Mesenchymal stem cell (in vitro differentiated cells and primary cell): Measurements from ENCODE around the gene MINK1.
A peak's percentile ranks its signal among the peaks of the same experiment; 100 is the strongest.

Experiments used
- DNase-seq: peaks from one replicate; pipeline ENCODE4 v3.0.0-alpha.2; 2013
- H2AFZ ChIP-seq: one replicate; pipeline ENCODE4 v1.6.1; 2013; ENCODE audit warnings: low read depth, mild to moderate bottlenecking, control low read depth, inconsistent platforms, low read length, moderate library complexity
- H2AK5ac ChIP-seq: 2 replicates; pipeline ENCODE4 v1.6.1; 2013; ENCODE audit warnings: low read length, moderate library complexity, mild to moderate bottlenecking, inconsistent platforms; ENCODE audit not compliant: severe bottlenecking
- H2BK120ac ChIP-seq: one replicate; pipeline ENCODE4 v1.6.1; 2013; ENCODE audit warnings: low read depth, mild to moderate bottlenecking, inconsistent platforms, low read length, moderate library complexity
- H2BK12ac ChIP-seq, 2 experiments: one replicate each; pipeline ENCODE4 v1.6.1; 2013; ENCODE audit warnings: inconsistent platforms in 2 of 2, low read length in 2 of 2, mild to moderate bottlenecking in 2 of 2, moderate library complexity in 2 of 2, control low read depth in 1 of 2
- H2BK15ac ChIP-seq: one replicate; pipeline ENCODE4 v1.6.1; 2013; ENCODE audit warnings: mild to moderate bottlenecking, low read depth, inconsistent platforms; ENCODE audit not compliant: poor library complexity, severe bottlenecking
- H2BK5ac ChIP-seq: 2 replicates; pipeline ENCODE4 v1.6.1; 2013; ENCODE audit warnings: low read depth, mild to moderate bottlenecking, low read length, control low read depth, inconsistent platforms; ENCODE audit not compliant: poor library complexity, severe bottlenecking
- H3K14ac ChIP-seq, 2 experiments: one replicate each; pipeline ENCODE4 v1.6.1; 2013; ENCODE audit warnings: inconsistent platforms in 2 of 2, low read length in 2 of 2, control low read depth in 1 of 2, mild to moderate bottlenecking in 1 of 2, moderate library complexity in 1 of 2
- H3K18ac ChIP-seq, 2 experiments: one replicate each; pipeline ENCODE4 v1.6.1; 2013; ENCODE audit warnings: inconsistent platforms in 2 of 2, low read length in 2 of 2, control low read depth in 1 of 2, low read depth in 1 of 2, mild to moderate bottlenecking in 1 of 2
- H3K23ac ChIP-seq, 2 experiments: one replicate each; pipeline ENCODE4 v1.6.1; 2013; ENCODE audit warnings: inconsistent platforms in 2 of 2, low read length in 2 of 2, mild to moderate bottlenecking in 2 of 2, moderate library complexity in 2 of 2, control low read depth in 1 of 2
- H3K27ac ChIP-seq: 2 replicates; pipeline ENCODE4 v1.5.1; 2013; ENCODE audit warnings: mild to moderate bottlenecking, moderate library complexity, low read length, control low read depth, inconsistent platforms; ENCODE audit not compliant: poor library complexity, severe bottlenecking
- H3K27me3 ChIP-seq, 2 experiments: 2 replicates each; pipeline versions ENCODE4 v1.6.1 to v1.7.0; 2013; ENCODE audit warnings: low read length in 2 of 2, mild to moderate bottlenecking in 2 of 2, moderate library complexity in 2 of 2, control low read depth in 1 of 2, inconsistent platforms in 1 of 2; ENCODE audit not compliant: control insufficient read depth in 1 of 2, insufficient read depth in 1 of 2
- H3K36me3 ChIP-seq, 2 experiments: 2 replicates each; pipeline versions ENCODE4 v1.6.1 to v1.7.0; 2013; ENCODE audit warnings: low read length in 2 of 2, control low read depth in 1 of 2, inconsistent platforms in 1 of 2, low read depth in 1 of 2, mild to moderate bottlenecking in 1 of 2; ENCODE audit not compliant: insufficient read depth in 2 of 2, control insufficient read depth in 1 of 2
- H3K4ac ChIP-seq, 2 experiments: one replicate each; pipeline ENCODE4 v1.6.1; 2013; ENCODE audit warnings: inconsistent platforms in 2 of 2, low read length in 2 of 2, mild to moderate bottlenecking in 2 of 2, moderate library complexity in 2 of 2, control low read depth in 1 of 2, low read depth in 1 of 2
- H3K4me1 ChIP-seq: 2 replicates; pipeline ENCODE4 v1.6.1; 2013; ENCODE audit warnings: low read depth, low read length, control low read depth; ENCODE audit not compliant: control insufficient read depth, insufficient read depth
- H3K4me2 ChIP-seq: 2 replicates; pipeline ENCODE4 v1.6.1; 2013; ENCODE audit warnings: low read length, mild to moderate bottlenecking, inconsistent platforms; ENCODE audit not compliant: poor library complexity, severe bottlenecking
- H3K4me3 ChIP-seq, 2 experiments: 2 replicates each; pipeline versions ENCODE4 v1.5.1 to v1.7.0; 2013; ENCODE audit warnings: low read length in 2 of 2, mild to moderate bottlenecking in 2 of 2, control low read depth in 1 of 2, low read depth in 1 of 2; ENCODE audit not compliant: insufficient read depth in 1 of 2
- H3K79me1 ChIP-seq: replicated peaks from 2 replicates; pipeline ENCODE4 v1.6.1; 2013; ENCODE audit warnings: mild to moderate bottlenecking, control low read depth, low read length, inconsistent platforms; ENCODE audit not compliant: poor library complexity, severe bottlenecking
- H3K9ac ChIP-seq: 2 replicates; pipeline ENCODE4 v1.7.0; 2013; ENCODE audit warnings: mild to moderate bottlenecking, low read length, moderate library complexity
- H3K9me3 ChIP-seq: 2 replicates; pipeline ENCODE4 v1.7.0; 2013; ENCODE audit warnings: mild to moderate bottlenecking, low read length; ENCODE audit not compliant: control insufficient read depth
- H4K8ac ChIP-seq: one replicate; pipeline ENCODE4 v1.6.1; 2013; ENCODE audit warnings: inconsistent platforms, mild to moderate bottlenecking, low read length, moderate library complexity
- H4K91ac ChIP-seq: one replicate; pipeline ENCODE4 v1.6.1; 2013; ENCODE audit warnings: mild to moderate bottlenecking, low read length, inconsistent platforms
- WGBS: methylation state at CpG from one replicate; pipeline ENCODE4 v1.1.7; 2013; ENCODE audit warnings: mixed read lengths; 5-methylcytosine and 5-hydroxymethylcytosine counted together

Gene MINK1

DNA sequence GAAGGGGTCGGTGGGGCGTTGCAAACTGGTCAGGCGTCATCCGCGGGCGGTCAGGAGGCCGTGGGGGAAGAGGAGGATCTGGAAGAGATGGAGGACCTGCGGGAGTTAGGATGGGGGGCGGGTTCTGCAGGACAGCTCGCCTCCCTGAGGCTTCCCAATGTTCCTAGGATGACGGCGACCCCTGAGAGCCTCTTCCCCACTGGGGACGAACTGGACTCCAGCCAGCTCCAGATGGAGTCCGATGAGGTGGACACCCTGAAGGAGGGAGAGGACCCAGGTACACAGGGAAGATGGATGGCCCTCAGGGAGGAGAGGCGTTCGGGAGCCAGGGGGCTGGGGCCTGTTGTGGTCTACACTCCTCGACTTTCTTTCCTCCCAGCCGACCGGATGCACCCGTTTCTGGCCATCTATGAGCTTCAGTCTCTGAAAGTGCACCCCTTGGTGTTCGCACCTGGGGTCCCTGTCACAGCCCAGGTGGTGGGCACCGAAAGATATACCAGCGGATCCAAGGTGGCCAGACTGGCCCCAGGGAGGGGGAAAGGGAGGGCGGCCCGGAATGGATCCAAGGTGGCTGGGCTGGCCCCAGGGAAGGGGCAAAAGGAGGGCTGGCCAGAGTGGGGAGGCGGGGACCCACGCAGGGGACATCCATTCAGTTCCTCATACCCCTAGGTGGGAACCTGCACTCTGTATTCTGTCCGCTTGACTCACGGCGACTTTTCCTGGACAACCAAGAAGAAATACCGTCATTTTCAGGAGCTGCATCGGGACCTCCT lies 25.3 kb upstream of the MINK1 start:
- WGBS, result 40% methylated on average over 32 of the region's 32 CpGs

GRCh38 chr17:4808378-4808767 lies 24.8 kb upstream of the MINK1 start:
- H3K4me1 ChIP-seq, result peaks cover 8% of the 10 kb centered on the region
- H3K4me2 ChIP-seq, result no peak overlapping the region
- H3K18ac ChIP-seq, result no peak overlapping the region
- H3K79me1 ChIP-seq, result peaks cover 29% of the 10 kb centered on the region
- H3K27me3 ChIP-seq, result no peaks in the 10 kb centered on the region
- H3K23ac ChIP-seq, result no peak overlapping the region
- no peak overlapping the region for H3K27ac ChIP-seq
- no peak overlapping the region for H2AK5ac ChIP-seq
- H2BK5ac ChIP-seq, result no peak overlapping the region
- H2BK15ac ChIP-seq, result no peak overlapping the region
- H3K9ac ChIP-seq, result peak overlapping the region; percentile 80
- H3K4me3 ChIP-seq, result no peak overlapping the region
- H3K36me3 ChIP-seq, result peaks cover 26 to 28% of the 10 kb centered on the region in 2 experiments
- no peak overlapping the region for H2BK120ac ChIP-seq
- no peak overlapping the region for H3K4ac ChIP-seq
- no peak overlapping the region for H2BK12ac ChIP-seq
- WGBS, result 92% methylated on average over 5 of the region's 6 CpGs
- no peak for DNase-seq
- H3K9me3 ChIP-seq, result no peaks in the 10 kb centered on the region
- H2AFZ ChIP-seq, result no peak overlapping the region
- no peak overlapping the region for H3K14ac ChIP-seq
- H4K91ac ChIP-seq, result no peak overlapping the region
- no peak overlapping the region for H4K8ac ChIP-seq

More for the DNA sequence above, 25.3 kb upstream of the MINK1 start:
- Histone ChIP-seq H4K91ac (no peak overlapping the region), H3K4ac (no peak overlapping the region), H2BK12ac (no peak overlapping the region), H2BK5ac (no peak overlapping the region), H3K27ac (no peak overlapping the region), H3K9ac (peak overlapping the region; percentile 80), H3K4me1 (peaks cover 8% of the 10 kb centered on the region), H3K9me3 (no peaks in the 10 kb centered on the region), H2BK15ac (no peak overlapping the region), H3K4me2 (peak overlapping the region; percentile 42), H2AFZ (no peak overlapping the region), H3K27me3 (no peaks in the 10 kb centered on the region), H3K79me1 (peaks cover 29% of the 10 kb centered on the region), H2BK120ac (no peak overlapping the region), H2AK5ac (no peak overlapping the region), H4K8ac (no peak overlapping the region), H3K36me3 (peaks cover 24 to 28% of the 10 kb centered on the region in 2 experiments), H3K18ac (no peak overlapping the region), H3K4me3 (peak overlapping the region; percentile 83 to 86), H3K23ac (no peak overlapping the region), H3K14ac (no peak overlapping the region)
- no peak for DNase-seq

DNA sequence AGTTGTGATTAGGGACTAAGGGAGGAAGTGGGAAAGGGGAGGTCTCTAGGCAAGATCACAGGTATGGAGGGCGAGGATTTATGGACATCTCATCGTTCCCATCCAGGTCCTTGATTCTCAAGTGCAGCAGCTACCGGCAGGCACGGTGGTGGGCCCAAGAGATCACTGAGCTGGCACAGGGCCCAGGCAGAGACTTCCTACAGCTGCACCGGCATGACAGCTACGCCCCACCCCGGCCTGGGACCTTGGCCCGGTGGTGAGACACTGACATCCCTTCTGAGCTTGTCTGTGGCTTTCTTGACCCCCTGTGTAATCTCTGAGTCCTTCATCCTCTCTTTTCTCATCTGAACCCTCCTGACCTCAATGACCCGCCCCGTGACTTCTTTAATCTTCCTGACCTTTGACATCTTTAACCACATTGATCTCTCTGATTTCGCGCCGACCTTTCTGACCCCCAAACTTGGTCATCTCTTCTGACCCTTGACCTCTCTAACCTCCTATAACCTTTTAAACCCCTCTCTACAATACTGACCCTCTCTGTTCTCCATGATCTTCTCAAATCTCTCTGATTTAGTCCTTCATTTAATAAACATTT lies 22.3 kb upstream of the MINK1 start:
- Histone ChIP-seq H2BK15ac (no peak overlapping the region), H3K36me3 (peaks cover 42 to 45% of the 10 kb centered on the region in 2 experiments), H4K8ac (no peak overlapping the region), H2AFZ (no peak overlapping the region), H2AK5ac (no peak overlapping the region), H3K14ac (no peak overlapping the region), H2BK5ac (no peak overlapping the region), H3K4me2 (no peak overlapping the region), H3K27ac (no peak overlapping the region), H3K23ac (no peak overlapping the region), H3K4me1 (peaks cover 8% of the 10 kb centered on the region), H4K91ac (no peak overlapping the region), H2BK120ac (no peak overlapping the region), H3K18ac (no peak overlapping the region), H3K4me3 (no peak overlapping the region), H3K9me3 (no peaks in the 10 kb centered on the region), H3K27me3 (no peaks in the 10 kb centered on the region), H2BK12ac (no peak overlapping the region), H3K9ac (no peak overlapping the region), H3K79me1 (peaks cover 26% of the 10 kb centered on the region), H3K4ac (no peak overlapping the region)
- DNase-seq, result no peak
- 95% methylated on average over 13 of the region's 13 CpGs for WGBS

GRCh38 chr17:4811471-4811870 lies 21.7 kb upstream of the MINK1 start:
- WGBS, result 97% methylated on average over 12 of the region's 12 CpGs
- no peak overlapping the region for H3K14ac ChIP-seq
- no peak overlapping the region for H3K9ac ChIP-seq
- no peak overlapping the region for H2AK5ac ChIP-seq
- no peak for DNase-seq
- H3K79me1 ChIP-seq, result peaks cover 24% of the 10 kb centered on the region
- no peak overlapping the region for H2BK15ac ChIP-seq
- H3K9me3 ChIP-seq, result no peaks in the 10 kb centered on the region
- H3K27me3 ChIP-seq, result no peaks in the 10 kb centered on the region
- no peak overlapping the region for H3K4me2 ChIP-seq
- no peak overlapping the region for H4K91ac ChIP-seq
- no peak overlapping the region for H3K4me3 ChIP-seq
- H2BK12ac ChIP-seq, result no peak overlapping the region
- no peak overlapping the region for H3K27ac ChIP-seq
- no peak overlapping the region for H2BK5ac ChIP-seq
- H4K8ac ChIP-seq, result no peak overlapping the region
- H3K36me3 ChIP-seq, result peaks cover 47 to 52% of the 10 kb centered on the region in 2 experiments
- no peak overlapping the region for H2AFZ ChIP-seq
- H2BK120ac ChIP-seq, result no peak overlapping the region
- no peak overlapping the region for H3K4ac ChIP-seq
- H3K18ac ChIP-seq, result no peak overlapping the region
- no peak overlapping the region for H3K23ac ChIP-seq
- H3K4me1 ChIP-seq, result peaks cover 8% of the 10 kb centered on the region
